ENCODE measurements around the gene QPCTL.

DNA sequence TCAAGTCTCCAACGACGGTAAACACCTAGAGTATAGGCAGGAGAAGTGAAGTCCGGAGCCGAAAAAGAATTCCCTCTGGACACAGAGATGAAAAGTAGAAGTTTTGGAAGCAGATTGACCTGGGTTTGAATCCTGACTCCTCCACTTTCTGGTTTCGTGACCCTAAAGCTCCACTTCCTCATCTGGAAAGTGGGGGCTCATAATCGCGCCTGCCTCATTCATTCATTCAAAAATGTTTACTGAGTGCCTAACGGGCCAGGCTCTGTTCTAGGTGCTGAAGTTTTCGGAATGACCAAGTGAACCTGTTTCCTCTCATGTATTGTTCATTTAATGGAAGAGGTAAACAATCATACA lies 46.1 kb upstream of the QPCTL start:
- TF ChIP-seq, protein P1, sequence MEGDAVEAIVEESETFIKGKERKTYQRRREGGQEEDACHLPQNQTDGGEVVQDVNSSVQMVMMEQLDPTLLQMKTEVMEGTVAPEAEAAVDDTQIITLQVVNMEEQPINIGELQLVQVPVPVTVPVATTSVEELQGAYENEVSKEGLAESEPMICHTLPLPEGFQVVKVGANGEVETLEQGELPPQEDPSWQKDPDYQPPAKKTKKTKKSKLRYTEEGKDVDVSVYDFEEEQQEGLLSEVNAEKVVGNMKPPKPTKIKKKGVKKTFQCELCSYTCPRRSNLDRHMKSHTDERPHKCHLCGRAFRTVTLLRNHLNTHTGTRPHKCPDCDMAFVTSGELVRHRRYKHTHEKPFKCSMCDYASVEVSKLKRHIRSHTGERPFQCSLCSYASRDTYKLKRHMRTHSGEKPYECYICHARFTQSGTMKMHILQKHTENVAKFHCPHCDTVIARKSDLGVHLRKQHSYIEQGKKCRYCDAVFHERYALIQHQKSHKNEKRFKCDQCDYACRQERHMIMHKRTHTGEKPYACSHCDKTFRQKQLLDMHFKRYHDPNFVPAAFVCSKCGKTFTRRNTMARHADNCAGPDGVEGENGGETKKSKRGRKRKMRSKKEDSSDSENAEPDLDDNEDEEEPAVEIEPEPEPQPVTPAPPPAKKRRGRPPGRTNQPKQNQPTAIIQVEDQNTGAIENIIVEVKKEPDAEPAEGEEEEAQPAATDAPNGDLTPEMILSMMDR (IDR thresholded peaks at IDR 0.05; ENCODE audit: low read length) = no peak
- TF ChIP-seq EZH2 (IDR thresholded peaks at IDR 0.05; ENCODE audit: borderline replicate concordance, low read length) = no peak
